ENCODE results near the gene BLACAT1.
"Not testable (repeated sequence)": the region's sequence is repeated elsewhere in the genome, so short reads cannot be mapped to it uniquely, and the experiment has no call there.

Gene BLACAT1

DNA sequence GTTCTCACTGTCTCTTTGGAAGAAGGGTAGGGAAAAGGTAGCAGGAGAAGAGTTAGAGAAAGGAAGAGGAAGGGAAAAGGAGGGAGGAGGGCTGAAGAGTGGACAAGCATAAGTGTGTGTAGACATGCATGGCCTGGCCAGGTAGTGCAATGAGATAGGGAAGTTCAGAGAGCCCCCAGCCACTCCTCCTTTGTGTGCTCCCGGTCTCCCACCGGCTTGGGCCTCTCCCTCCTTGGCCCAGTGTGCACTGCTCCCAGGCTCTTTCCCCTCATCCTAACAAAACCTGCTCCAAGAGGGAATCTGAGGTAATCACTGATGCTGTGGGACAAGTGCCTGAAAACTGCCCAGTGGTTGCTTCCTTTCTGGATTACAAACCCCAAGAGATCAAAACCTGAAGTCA lies 23.7 kb downstream of the BLACAT1 start:
- H3K4me3 ChIP-seq (ENCODE audit: low read length), result no peak overlapping the region
- no peak for TF ChIP-seq ZNF274 (IDR thresholded peaks at IDR 0.05; ENCODE audit: low read depth, low read length)

DNA sequence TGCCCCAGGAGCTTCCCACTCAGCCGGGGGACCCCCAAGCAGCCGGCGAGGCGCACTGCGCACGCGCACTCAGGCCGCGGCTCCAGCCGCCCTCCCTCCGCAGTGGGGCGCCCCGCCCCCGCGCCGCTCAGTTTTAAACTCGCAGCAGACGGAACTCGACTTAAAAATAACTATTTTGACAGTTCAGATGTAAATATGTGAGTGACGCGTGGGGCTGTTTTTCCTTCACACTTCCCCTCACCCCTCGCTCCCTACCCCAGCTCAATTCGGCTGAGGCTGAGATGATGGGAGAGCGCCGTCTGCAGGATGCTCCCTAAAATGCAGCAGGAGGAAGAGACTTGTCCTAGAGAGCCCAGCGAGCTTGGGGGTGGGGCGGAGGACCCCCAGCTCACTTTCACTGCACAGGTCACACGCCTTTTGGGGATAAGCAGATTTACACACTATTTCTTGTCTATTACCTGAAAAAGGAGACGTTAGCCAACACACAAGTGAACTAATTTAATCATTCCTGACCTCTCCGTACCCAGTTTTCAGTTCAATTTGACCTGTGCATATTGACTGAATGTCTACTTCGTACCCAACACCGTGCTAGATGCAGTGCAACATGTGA lies 25.0 kb downstream of the BLACAT1 start:
- no peak for TF ChIP-seq ZNF274 (IDR thresholded peaks at IDR 0.05; ENCODE audit: low read depth, low read length)
- H3K4me3 ChIP-seq (ENCODE audit: low read length), result no peak overlapping the region

DNA sequence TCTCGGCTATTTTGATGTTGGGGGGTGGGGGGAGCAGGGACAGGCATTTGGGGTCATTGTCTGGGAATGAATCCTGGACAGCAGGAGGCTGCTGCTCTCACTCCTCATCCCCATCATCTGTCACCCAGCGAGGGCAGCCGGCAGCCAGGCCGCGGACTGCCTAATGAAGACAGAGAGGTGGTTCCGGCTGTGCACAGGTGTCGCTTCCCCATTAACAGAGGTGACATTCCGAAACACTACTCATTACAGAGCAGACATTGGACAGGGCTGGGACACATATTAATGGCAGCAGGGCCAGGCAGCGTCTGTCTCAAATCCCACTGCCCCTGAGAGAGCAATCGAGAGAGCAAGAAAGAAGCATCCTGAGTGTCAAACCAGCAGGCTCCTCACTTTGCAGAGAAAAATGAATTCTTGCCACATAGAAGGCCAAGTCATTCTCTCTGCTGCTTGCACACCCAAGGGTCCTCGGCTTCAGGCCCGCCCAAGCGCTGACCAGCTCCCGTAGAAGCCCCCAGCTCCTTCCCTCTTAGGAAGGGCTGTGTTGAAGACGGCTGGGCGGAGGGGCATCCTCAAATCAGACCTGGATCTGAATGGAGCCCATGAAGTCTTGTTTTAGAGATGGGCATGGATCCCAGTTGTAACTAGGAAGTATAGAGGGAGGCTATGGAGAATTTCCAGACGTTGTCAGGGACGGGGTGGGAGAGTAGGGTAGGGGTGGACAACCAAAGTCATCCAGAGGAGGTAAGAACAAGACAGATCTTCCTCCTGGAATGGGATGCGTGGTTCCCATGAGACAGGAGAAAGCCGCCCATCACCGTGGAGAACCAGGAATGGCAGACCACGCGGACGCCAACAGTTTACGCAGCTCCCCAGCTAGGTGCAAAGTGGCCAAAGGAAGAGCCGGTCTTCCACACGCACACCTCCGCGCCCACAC lies 25.8 kb downstream of the BLACAT1 start:
- no peak for TF ChIP-seq ZNF274 (IDR thresholded peaks at IDR 0.05; ENCODE audit: low read depth, low read length)
- H3K4me3 ChIP-seq (ENCODE audit: low read length), result no peak overlapping the region

DNA sequence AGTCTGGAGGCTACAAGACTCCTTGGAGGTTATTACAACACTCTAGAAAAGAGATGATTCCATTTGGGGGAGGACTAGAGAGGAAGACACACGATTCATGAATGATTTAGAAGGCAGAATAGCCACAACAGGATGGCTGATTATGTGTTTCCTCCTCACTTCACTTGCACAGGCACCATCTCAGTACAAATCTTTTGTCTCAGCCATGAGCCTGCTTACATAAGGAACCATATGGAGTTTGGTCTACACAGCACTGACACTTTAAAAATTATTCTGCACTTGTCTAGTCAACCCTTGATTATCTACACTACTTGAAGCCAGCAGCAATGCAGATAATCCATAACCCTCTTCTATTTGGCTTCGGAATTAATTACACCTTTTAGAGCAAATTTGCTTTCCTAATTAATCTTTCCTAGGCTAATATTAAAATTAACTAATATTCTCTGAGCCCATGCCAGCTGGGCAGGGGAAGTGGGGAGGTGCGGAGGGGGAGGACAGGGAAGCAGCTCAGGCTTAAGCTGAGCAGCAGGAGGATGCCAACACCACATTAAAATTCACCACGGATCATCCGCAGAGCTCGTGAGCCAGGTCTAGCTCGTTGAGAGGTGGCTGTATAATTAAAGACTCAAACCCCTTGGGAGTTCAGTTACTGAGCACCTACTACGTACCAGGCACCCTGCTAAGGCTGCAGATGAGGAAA lies 30.8 kb downstream of the BLACAT1 start:
- H3K4me3 ChIP-seq (ENCODE audit: low read length), result no peak overlapping the region
- no peak for TF ChIP-seq ZNF274 (IDR thresholded peaks at IDR 0.05; ENCODE audit: low read depth, low read length)

DNA sequence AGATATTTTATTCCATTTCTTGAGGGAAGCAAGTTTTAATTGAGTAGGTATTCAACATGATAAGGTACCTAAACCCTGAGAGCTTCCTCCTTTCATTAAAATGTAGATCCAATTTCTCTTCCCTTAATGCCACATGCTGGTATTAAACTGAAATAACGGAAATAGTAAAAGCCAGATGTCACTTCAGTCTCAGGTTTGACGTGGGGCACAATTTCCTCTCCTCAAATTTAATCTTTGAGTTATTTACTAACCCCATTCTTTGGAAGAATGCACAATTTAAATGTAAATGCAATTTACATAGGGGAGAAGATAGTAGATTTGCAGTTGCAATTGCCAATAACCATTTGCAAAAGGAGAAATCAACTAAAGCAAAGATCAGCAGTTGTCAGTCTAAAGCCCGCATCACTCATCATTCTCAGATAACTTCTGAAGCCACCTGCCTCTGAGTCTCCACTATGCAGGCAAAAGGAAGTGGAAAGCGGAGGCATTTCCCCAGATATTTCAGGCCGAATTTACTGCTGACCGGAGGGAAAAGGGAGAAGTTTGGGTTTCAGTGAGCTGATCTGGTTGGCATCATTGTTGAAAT lies 31.9 kb downstream of the BLACAT1 start:
- H3K4me3 ChIP-seq (ENCODE audit: low read length), result no peak overlapping the region
- no peak for TF ChIP-seq ZNF274 (IDR thresholded peaks at IDR 0.05; ENCODE audit: low read depth, low read length)

DNA sequence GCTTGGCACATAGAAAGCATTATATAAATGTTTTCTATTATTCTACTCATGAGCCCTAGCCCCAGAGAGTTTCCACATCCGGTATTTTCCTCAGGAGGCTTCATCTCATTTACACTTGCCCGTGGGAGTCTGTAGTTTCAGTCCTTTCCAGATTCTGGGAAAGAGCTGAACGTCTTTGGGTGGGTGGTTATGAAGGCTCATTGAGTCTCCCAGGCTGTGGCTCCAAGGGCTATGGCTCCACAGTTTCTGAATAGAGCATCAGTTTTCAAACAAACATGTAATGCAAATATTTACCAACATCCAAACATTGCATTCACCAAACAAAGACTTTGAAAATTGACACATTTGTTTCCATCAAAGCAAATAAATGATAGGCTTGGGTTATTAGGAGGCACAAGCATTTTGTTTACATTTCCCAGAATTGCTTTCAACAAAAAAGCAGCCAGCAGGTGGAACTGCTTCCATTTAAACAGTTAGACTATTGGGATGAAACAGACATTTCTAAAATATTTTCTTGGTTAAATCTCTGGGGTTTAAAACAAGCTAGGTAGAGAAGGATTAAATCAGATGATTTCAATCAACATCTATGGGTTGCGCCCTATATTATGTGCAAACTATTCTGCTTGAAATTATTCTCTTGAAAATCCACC lies 32.7 kb downstream of the BLACAT1 start:
- no peak overlapping the region for H3K4me3 ChIP-seq (ENCODE audit: low read length)
- TF ChIP-seq ZNF274 (IDR thresholded peaks at IDR 0.05; ENCODE audit: low read depth, low read length), result no peak

DNA sequence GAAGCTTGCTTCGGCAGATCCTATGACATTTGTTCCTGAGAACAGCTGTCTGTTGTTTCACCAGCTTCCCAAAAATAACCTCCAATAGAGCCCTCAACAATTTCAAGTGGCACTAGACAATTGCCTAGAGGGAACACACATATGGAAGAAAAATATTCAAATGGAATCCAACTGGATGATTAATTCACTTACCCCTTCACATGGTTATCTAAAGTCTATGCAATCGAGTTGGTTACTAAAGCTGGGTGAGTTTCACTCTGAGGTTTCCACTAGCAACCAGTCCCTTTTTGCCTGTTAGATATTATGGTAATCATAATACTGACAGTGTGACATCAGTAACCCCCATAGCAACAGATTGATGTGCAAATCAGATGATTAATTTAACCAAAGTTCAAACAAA lies 34.0 kb downstream of the BLACAT1 start, which contains the start of gene LEMD1:
LEMD1 (minus strand) TSS at position 259 of the 400 bp plus-strand sequence. CDS start 1,520 bp downstream, outside the sequence.
- no peak for TF ChIP-seq ZNF274 (IDR thresholded peaks at IDR 0.05; ENCODE audit: low read depth, low read length)
- H3K4me3 ChIP-seq (ENCODE audit: low read length), result no peak within 1 kb of the TSS

DNA sequence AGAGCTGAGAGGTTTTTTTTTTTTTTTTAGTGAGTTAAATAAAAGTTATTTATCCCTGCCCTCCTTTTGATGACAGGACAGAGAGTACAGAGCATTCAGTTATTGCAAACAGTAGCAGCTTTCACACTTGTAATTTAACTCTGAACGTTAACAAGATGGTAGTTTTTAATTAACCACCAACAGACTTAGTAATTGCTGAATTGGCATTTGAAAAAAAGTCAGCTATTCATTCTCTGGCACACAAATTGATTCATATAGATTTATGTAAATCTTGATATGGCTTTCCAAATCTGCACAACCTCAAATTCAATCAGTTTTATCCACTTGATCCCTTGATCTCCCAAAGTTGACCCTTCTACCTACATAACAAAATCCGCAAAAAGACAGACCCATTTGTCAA lies 34.9 kb downstream of the BLACAT1 start:
- TF ChIP-seq ZNF274 (IDR thresholded peaks at IDR 0.05; ENCODE audit: low read depth, low read length), result no peak
- H3K4me3 ChIP-seq (ENCODE audit: low read length), result no peak overlapping the region

DNA sequence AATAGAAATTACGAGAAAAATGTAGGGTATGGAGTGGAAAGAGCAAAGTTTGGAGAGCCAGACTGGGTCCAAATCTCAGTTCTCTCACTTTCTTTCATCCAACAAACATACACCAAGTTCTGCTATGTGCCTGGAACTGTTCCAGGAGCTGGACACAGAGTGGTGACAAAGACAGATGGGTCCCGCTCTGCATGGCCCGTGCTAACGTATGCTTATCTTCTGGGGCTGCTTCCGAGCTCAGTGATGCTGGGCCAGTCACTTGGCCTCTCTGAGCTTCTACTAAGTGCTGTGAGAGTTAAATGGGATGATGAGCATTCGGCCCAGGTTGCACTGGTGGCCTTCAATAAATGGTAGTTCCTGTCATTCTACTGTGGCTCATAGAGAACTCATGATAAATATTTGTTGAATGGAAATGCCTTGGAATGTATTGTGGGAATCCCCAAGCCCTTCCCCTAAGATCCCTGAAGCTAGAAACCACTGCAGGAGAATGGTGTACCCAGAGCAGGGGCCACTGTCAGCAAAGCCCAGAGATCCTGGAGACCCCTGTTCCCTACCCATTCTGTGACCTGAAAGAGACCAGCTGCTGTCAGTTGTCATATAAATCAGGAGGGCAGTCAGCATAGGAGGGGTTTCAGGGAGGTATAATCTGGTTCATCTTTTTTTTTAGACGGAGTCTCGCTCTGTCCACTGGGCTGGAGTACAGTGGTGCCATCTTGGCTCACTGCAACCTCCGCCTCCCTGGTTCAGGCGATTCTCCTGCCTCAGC lies 37.8 kb downstream of the BLACAT1 start:
- no peak overlapping the region for H3K4me3 ChIP-seq (ENCODE audit: low read length)
- no peak for TF ChIP-seq ZNF274 (IDR thresholded peaks at IDR 0.05; ENCODE audit: low read depth, low read length)

DNA sequence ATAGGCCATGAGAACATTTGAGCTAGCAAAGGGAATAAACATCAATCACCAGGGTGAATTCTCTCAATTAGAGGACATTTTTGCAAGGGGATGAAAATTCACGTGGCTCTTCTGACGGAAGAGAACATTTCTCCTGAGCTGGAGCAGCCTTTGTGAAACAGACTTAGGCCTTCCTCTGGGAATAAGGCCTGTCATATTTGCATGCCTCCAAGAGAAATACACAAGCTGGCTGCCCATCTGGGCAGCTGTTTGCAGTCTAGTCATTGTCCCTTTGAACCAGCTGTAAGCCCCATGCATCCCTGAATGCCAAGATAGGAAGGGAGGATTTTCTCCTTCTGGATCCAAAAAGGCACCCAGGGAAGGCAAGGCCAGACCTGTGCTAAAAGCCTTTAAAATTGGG lies 39.5 kb downstream of the BLACAT1 start:
- no peak overlapping the region for H3K4me3 ChIP-seq (ENCODE audit: low read length)
- TF ChIP-seq ZNF274 (IDR thresholded peaks at IDR 0.05; ENCODE audit: low read depth, low read length), result no peak

DNA sequence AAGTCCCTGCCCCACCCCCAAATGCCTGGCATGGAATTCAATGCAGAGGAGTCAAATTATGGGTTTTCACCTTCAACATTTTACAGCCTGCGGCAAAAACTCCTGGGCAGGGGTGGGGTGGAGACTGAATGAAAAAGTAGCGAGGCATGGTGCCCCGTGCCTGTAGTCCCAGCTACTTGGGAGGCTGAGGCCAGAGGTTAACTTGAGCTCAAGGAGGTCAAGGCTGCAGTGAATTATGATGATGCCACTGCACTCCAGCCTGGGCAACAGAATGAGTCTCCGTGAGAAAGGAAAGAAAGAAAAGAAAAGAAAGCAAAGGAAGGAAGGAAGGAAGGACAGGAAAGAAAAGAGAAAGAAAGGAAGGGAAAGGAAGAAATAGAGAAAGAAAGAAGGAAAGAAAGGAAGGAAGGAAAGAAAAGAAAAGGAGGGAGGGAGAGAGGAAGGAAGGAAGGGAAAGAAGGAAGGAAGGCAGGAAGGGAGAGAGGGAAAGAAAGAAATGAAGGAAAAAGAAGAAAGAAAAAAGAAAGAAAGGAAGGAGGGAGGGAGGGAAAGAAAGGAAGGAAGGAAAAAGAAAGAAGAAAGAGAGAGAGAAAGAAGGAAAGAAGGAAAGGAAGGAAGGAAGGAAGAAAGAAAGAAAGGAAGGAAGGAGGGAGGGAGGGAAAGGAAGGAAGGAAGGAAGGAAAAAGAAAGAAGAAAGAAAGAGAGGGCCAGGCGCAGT lies 45.1 kb downstream of the BLACAT1 start:
- no peak for TF ChIP-seq ZNF274 (IDR thresholded peaks at IDR 0.05; ENCODE audit: low read depth, low read length)
- no peak overlapping the region for H3K4me3 ChIP-seq (ENCODE audit: low read length)

DNA sequence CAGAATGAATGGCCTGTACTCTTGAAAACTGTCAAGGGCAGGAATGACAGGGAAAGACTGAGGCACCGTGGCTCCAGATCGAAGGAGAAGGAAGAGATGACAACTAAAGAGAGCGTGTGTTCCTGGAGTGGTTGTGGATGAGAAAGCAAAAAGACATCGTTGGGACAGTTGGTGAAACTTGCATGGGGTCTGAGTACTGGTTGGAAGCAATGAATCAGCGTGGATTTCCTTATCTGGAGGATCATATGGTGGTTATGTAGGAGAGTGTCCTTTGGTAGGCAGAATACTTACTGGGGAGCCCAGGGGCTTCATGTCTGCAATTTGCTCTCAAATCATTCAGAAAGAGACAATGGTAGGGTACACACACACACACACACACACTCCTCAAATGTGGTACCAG lies 47.9 kb downstream of the BLACAT1 start:
- H3K4me3 ChIP-seq (ENCODE audit: low read length), result no peak overlapping the region
- TF ChIP-seq ZNF274 (IDR thresholded peaks at IDR 0.05; ENCODE audit: low read depth, low read length), result no peak

DNA sequence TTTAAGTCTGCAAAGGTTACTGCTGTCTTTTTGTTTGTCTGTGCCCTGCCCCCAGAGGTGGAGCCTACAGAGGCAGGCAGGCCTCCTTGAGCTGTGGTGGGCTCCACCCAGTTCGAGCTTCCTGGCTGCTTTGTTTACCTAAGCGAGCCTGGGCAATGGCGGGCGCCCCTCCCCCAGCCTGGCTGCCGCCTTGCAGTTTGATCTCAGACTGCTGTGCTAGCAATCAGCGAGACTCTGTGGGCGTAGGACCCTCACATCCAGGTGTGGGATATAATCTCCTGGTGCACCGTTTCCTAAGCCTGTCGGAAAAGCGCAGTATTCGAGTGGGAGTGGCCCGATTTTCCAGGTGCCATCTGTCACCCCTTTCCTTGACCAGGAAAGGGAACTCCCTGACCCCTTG lies 49.6 kb downstream of the BLACAT1 start:
- H3K4me3 ChIP-seq (ENCODE audit: low read length), result not testable (repeated sequence)

All from GM08714 (cell line).